Measurements from ENCODE around the gene LRRK1. TPM values are rescaled to one million over a fixed set of nuclear protein-coding genes. Genes with fewer than 3 reads are reported as not detected.

The LRRK1 gene
- total and polyA plus RNA-seq, 2 of the 4 experiments (the other 2 are of a cell fraction) = 3.0 to 5.8 TPM

- TF ChIP-seq, protein P1, sequence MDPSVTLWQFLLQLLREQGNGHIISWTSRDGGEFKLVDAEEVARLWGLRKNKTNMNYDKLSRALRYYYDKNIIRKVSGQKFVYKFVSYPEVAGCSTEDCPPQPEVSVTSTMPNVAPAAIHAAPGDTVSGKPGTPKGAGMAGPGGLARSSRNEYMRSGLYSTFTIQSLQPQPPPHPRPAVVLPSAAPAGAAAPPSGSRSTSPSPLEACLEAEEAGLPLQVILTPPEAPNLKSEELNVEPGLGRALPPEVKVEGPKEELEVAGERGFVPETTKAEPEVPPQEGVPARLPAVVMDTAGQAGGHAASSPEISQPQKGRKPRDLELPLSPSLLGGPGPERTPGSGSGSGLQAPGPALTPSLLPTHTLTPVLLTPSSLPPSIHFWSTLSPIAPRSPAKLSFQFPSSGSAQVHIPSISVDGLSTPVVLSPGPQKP (IDR thresholded peaks at IDR 0.05; ENCODE audit: borderline replicate concordance, low read depth, low read length) = no peak
- TF ChIP-seq RFX5 (IDR thresholded peaks at IDR 0.05; ENCODE audit: low read depth, low read length) = no peak
- TF ChIP-seq CEBPB (IDR thresholded peaks at IDR 0.05; ENCODE audit: low read depth, low read length) = no peak
- TF ChIP-seq RCOR1 (IDR thresholded peaks at IDR 0.05; ENCODE audit: insufficient replicate concordance, low read length) = no peak
- no peak for TF ChIP-seq MAFK (IDR thresholded peaks at IDR 0.05; ENCODE audit: low read depth, low read length)
- TF ChIP-seq CHD1 (IDR thresholded peaks at IDR 0.05; ENCODE audit: low read depth, low read length) = no peak
- TF ChIP-seq MXI1 (IDR thresholded peaks at IDR 0.05; ENCODE audit: borderline replicate concordance, low read depth, low read length) = no peak
- TF ChIP-seq SMC3 (IDR thresholded peaks at IDR 0.05; ENCODE audit: low read depth, low read length) = no peak
- TF ChIP-seq FOS (IDR thresholded peaks at IDR 0.05; ENCODE audit: low read depth, low read length) = no peak
- H3K9me1 ChIP-seq (ENCODE audit: insufficient read depth, low read length) = peaks cover 7% of the 10 kb centered on the region
- 71% methylated on average over 3 of the region's 9 CpGs; no CpG with 5 or more reads in 1 of the 2 experiments for WGBS, 2 experiments (ENCODE audit: extremely low coverage in 2 of 2, insufficient read length in 1 of 2)
- H3K4me2 ChIP-seq (ENCODE audit: low read depth, low read length) = no peak overlapping the region
- ChIA-PET CTCF (no interaction called here), POLR2A (ENCODE audit: unreplicated experiment) (no interaction called here)
- H3K36me3 ChIP-seq (ENCODE audit: control insufficient read depth, insufficient read depth, low read length) = no peaks in the 10 kb centered on the region
- peaks cover 13% of the 10 kb centered on the region for H3K4me1 ChIP-seq (ENCODE audit: control insufficient read depth, insufficient read depth, low read length)
- H4K20me1 ChIP-seq (ENCODE audit: insufficient read depth, low read length) = no peaks in the 10 kb centered on the region
- H3K18ac ChIP-seq (ENCODE audit: low read depth, low read length) = no peak overlapping the region
- H3K23ac ChIP-seq (ENCODE audit: low read depth, low read length) = no peak overlapping the region
- H4K8ac ChIP-seq (ENCODE audit: low read depth in 2 of 2, low read length in 2 of 2) = peak overlapping the region; percentile 26 to 83; a peak in 3 of 4 replicates
- no peak overlapping the region; the same call in 1 of the 2 replicates for H3K27ac ChIP-seq (ENCODE audit: insufficient read depth, low read length)
- no peaks in the 10 kb centered on the region; a peak in 1 of 4 replicates for H3K79me1 ChIP-seq (ENCODE audit: low read depth in 1 of 2, low read length in 2 of 2)
- no peaks in the 10 kb centered on the region for H3K9me3 ChIP-seq (ENCODE audit: control insufficient read depth, insufficient read depth, low read length)
- H2AK9ac ChIP-seq (replicated peaks; ENCODE audit: low read depth, low read length, poor library complexity) = peak overlapping the region; percentile 34
- no peaks in the 10 kb centered on the region for H3K27me3 ChIP-seq (ENCODE audit: control insufficient read depth, insufficient read depth, low read length)
- no peak overlapping the region for H3K9ac ChIP-seq (ENCODE audit: low read depth, low read length)
- H4K5ac ChIP-seq (ENCODE audit: low read depth, low read length) = no peak overlapping the region
- H3K4ac ChIP-seq (ENCODE audit: low read depth, low read length) = peak overlapping the region; percentile 51
- H2BK120ac ChIP-seq (ENCODE audit: low read depth, low read length) = no peak overlapping the region
- DNase-seq (no peak), ATAC-seq (ENCODE audit: low read depth) (no peak)
- H3K4me3 ChIP-seq (ENCODE audit: insufficient read depth, low read depth, low read length) = no peak overlapping the region
- H4K91ac ChIP-seq (ENCODE audit: insufficient read depth, low read depth, low read length) = 0 out of 2 replicates have a peak overlapping the region, but pooled peaks have one; percentile 59
- no peak overlapping the region for H3K56ac ChIP-seq (ENCODE audit: extremely low read depth, insufficient read depth, low read length)
- H2AFZ ChIP-seq (replicated peaks; ENCODE audit: low read length, poor library complexity) = peak overlapping the region; percentile 40
- intact Hi-C loops (cut with micrococcal nuclease) (no loop called here), in situ Hi-C loops (cut with MboI; ENCODE audit: low sequenced_read_pairs) (no loop called here), dilution Hi-C loops (cut with HindIII; ENCODE audit: low sequenced_read_pairs, unreplicated experiment) (no loop called here)
- H2AK5ac ChIP-seq (ENCODE audit: low read depth, low read length) = peak overlapping the region; percentile 59; the same call in 1 of the 2 replicates
- no peak overlapping the region for H2BK20ac ChIP-seq (ENCODE audit: low read depth, low read length)
- H2BK15ac ChIP-seq (ENCODE audit: low read depth, low read length) = peak overlapping the region; percentile 21; the same call in 1 of the 3 replicates
- H2BK5ac ChIP-seq (ENCODE audit: low read depth, low read length, poor library complexity, severe bottlenecking) = no peak overlapping the region
- BruUV-seq (replicated peaks) = no TSS peak
- peak overlapping the region; percentile 22; the same call in 1 of the 2 replicates for H3K14ac ChIP-seq (replicated peaks; ENCODE audit: low read depth, low read length)
These were observed 196.2 kb downstream of the LRRK1 start for GRCh38 chr15:101115393-101115785.
